ENCODE measurements around the gene INKA1.
"Not testable (repeated sequence)": the region's sequence is repeated elsewhere in the genome, so short reads cannot be mapped to it uniquely, and the experiment has no call there.

INKA1 gene

GRCh38 chr3:49780080-49780974 is 22.7 kb upstream of the INKA1 start:
- Mint-ChIP-seq H3K27ac (peak overlapping the region; percentile 58), H3K4me3 (no peak overlapping the region), H3K4me1 (peaks cover 31% of the 10 kb centered on the region), H3K36me3 (peaks cover 94% of the 10 kb centered on the region), H3K9me3 (no peaks in the 10 kb centered on the region)
- ATAC-seq (no peak), DNase-seq (ENCODE audit: low spot score in 2 of 2) (no peak)

- H3K27ac Mint-ChIP-seq, result not testable (repeated sequence)
Observed at GRCh38 chr3:49780975-49781365, 22.1 kb upstream of the INKA1 start.

GRCh38 chr3:49781415-49782199 is 21.5 kb upstream of the INKA1 start:
- no peak overlapping the region for H3K27ac Mint-ChIP-seq
- H3K9me3 Mint-ChIP-seq, result no peaks in the 10 kb centered on the region
- peaks cover 91% of the 10 kb centered on the region for H3K36me3 Mint-ChIP-seq
- ATAC-seq (no peak), DNase-seq (ENCODE audit: low spot score in 2 of 2) (no peak)
- peaks cover 37% of the 10 kb centered on the region for H3K4me1 Mint-ChIP-seq
- H3K4me3 Mint-ChIP-seq, result no peak overlapping the region

More at GRCh38 chr3:49780975-49781365, 22.1 kb upstream of the INKA1 start:
- H3K4me3 Mint-ChIP-seq; H3K9me3 Mint-ChIP-seq; DNase-seq (ENCODE audit: low spot score in 2 of 2); ATAC-seq: not testable (repeated sequence)
- Mint-ChIP-seq H3K36me3 (peaks cover 94% of the 10 kb centered on the region), H3K4me1 (peaks cover 36% of the 10 kb centered on the region)

GRCh38 chr3:49782277-49782676 is 20.8 kb upstream of the INKA1 start:
- H3K36me3 Mint-ChIP-seq, result peaks cover 91% of the 10 kb centered on the region
- ATAC-seq; H3K27ac Mint-ChIP-seq; DNase-seq (ENCODE audit: low spot score in 2 of 2); H3K9me3 Mint-ChIP-seq; H3K4me3 Mint-ChIP-seq: not testable (repeated sequence)
- peaks cover 44% of the 10 kb centered on the region for H3K4me1 Mint-ChIP-seq

- DNase-seq (ENCODE audit: low spot score in 2 of 2), result no peak
- no peaks in the 10 kb centered on the region for H3K9me3 Mint-ChIP-seq
- ATAC-seq, result peak; percentile 64
- H3K4me3 Mint-ChIP-seq, result peak overlapping the region; percentile 86
- peaks cover 59% of the 10 kb centered on the region for H3K36me3 Mint-ChIP-seq
- H3K4me1 Mint-ChIP-seq, result peaks cover 29% of the 10 kb centered on the region
- peak overlapping the region; percentile 96 for H3K27ac Mint-ChIP-seq
Observed at GRCh38 chr3:49785565-49786356, 17.3 kb upstream of the INKA1 start.

- H3K27ac Mint-ChIP-seq, result peak within 1 kb of the TSS; percentile 96
- peak within 1 kb of the TSS; percentile 86 for H3K4me3 Mint-ChIP-seq
- peak; percentile 95 to 99 for DNase-seq (ENCODE audit: low spot score in 2 of 2)
- peaks cover 21% of the 10 kb centered on the region for H3K4me1 Mint-ChIP-seq
- H3K36me3 Mint-ChIP-seq, result peaks cover 51% of the 10 kb centered on the region
- no peaks in the 10 kb centered on the region for H3K9me3 Mint-ChIP-seq
- peak; percentile 99 for ATAC-seq
Observed at GRCh38 chr3:49786357-49787181, 16.5 kb upstream of the INKA1 start, which contains the start of gene IP6K1. Gene IP6K1, minus strand, starts transcription at chr3:49786542. Its CDS starts 38,502 bp downstream, at chr3:49748040.

GRCh38 chr3:49787182-49787464 is 15.9 kb upstream of the INKA1 start:
- H3K36me3 Mint-ChIP-seq, result peaks cover 47% of the 10 kb centered on the region
- ATAC-seq (no peak), DNase-seq (ENCODE audit: low spot score in 2 of 2) (no peak)
- H3K4me3 Mint-ChIP-seq, result peak overlapping the region; percentile 86
- peaks cover 20% of the 10 kb centered on the region for H3K4me1 Mint-ChIP-seq
- no peaks in the 10 kb centered on the region for H3K9me3 Mint-ChIP-seq
- H3K27ac Mint-ChIP-seq, result peak overlapping the region; percentile 96

- no peaks in the 10 kb centered on the region for H3K9me3 Mint-ChIP-seq
- peak overlapping the region; percentile 86 for H3K4me3 Mint-ChIP-seq
- no peak for DNase-seq (ENCODE audit: low spot score in 2 of 2)
- no peak for ATAC-seq
- H3K4me1 Mint-ChIP-seq, result peaks cover 20% of the 10 kb centered on the region
- peak overlapping the region; percentile 96 for H3K27ac Mint-ChIP-seq
- peaks cover 42% of the 10 kb centered on the region for H3K36me3 Mint-ChIP-seq
Observed at GRCh38 chr3:49787536-49787935, 15.5 kb upstream of the INKA1 start.

- DNase-seq (ENCODE audit: low spot score in 2 of 2) (no peak), ATAC-seq (no peak)
- no peaks in the 10 kb centered on the region for H3K9me3 Mint-ChIP-seq
- H3K4me3 Mint-ChIP-seq, result no peak overlapping the region
- H3K27ac Mint-ChIP-seq, result no peak overlapping the region
- peaks cover 20% of the 10 kb centered on the region for H3K4me1 Mint-ChIP-seq
- H3K36me3 Mint-ChIP-seq, result peaks cover 37% of the 10 kb centered on the region
Observed at GRCh38 chr3:49788056-49788455, 15.0 kb upstream of the INKA1 start.

GRCh38 chr3:49790626-49791411 is 12.2 kb upstream of the INKA1 start:
- ATAC-seq (no peak), DNase-seq (ENCODE audit: low spot score in 2 of 2) (no peak)
- H3K4me1 Mint-ChIP-seq, result peaks cover 11% of the 10 kb centered on the region
- H3K4me3 Mint-ChIP-seq, result no peak overlapping the region
- H3K27ac Mint-ChIP-seq, result no peak overlapping the region
- H3K9me3 Mint-ChIP-seq, result no peaks in the 10 kb centered on the region
- H3K36me3 Mint-ChIP-seq, result peaks cover 10% of the 10 kb centered on the region

GRCh38 chr3:49791571-49791970 is 11.5 kb upstream of the INKA1 start:
- no peak for DNase-seq (ENCODE audit: low spot score in 2 of 2)
- Mint-ChIP-seq H3K27ac (no peak overlapping the region), H3K4me1 (peaks cover 9% of the 10 kb centered on the region), H3K36me3 (peaks cover 7% of the 10 kb centered on the region), H3K9me3 (no peaks in the 10 kb centered on the region), H3K4me3 (no peak overlapping the region)
- ATAC-seq, result no peak

- DNase-seq (ENCODE audit: low spot score in 2 of 2), result no peak
Observed at GRCh38 chr3:49792371-49793150, 10.5 kb upstream of the INKA1 start.

GRCh38 chr3:49793486-49794085 is 9.5 kb upstream of the INKA1 start:
- no peak for ATAC-seq

More at GRCh38 chr3:49792371-49793150, 10.5 kb upstream of the INKA1 start:
- H3K4me1 Mint-ChIP-seq, result no peaks in the 10 kb centered on the region
- H3K9me3 Mint-ChIP-seq, result no peaks in the 10 kb centered on the region
- no peak overlapping the region for H3K4me3 Mint-ChIP-seq
- no peaks in the 10 kb centered on the region for H3K36me3 Mint-ChIP-seq
- no peak for ATAC-seq
- H3K27ac Mint-ChIP-seq, result no peak overlapping the region

More at GRCh38 chr3:49793486-49794085, 9.5 kb upstream of the INKA1 start:
- H3K4me1 Mint-ChIP-seq, result no peaks in the 10 kb centered on the region
- no peaks in the 10 kb centered on the region for H3K9me3 Mint-ChIP-seq
- H3K36me3 Mint-ChIP-seq, result no peaks in the 10 kb centered on the region
- no peak overlapping the region for H3K4me3 Mint-ChIP-seq
- no peak overlapping the region for H3K27ac Mint-ChIP-seq
- no peak for DNase-seq (ENCODE audit: low spot score in 2 of 2)

Data from stimulated activated effector memory CD8-positive, alpha-beta T cell treated with anti-CD3 and anti-CD28 coated beads, Interleukin-12 subunit alpha, Interleukin-12 subunit beta, amount 100 ng/mL, for 72 hours (primary cell).